Measurements from ENCODE around the gene PLAAT5.

- TF ChIP-seq, protein P1, sequence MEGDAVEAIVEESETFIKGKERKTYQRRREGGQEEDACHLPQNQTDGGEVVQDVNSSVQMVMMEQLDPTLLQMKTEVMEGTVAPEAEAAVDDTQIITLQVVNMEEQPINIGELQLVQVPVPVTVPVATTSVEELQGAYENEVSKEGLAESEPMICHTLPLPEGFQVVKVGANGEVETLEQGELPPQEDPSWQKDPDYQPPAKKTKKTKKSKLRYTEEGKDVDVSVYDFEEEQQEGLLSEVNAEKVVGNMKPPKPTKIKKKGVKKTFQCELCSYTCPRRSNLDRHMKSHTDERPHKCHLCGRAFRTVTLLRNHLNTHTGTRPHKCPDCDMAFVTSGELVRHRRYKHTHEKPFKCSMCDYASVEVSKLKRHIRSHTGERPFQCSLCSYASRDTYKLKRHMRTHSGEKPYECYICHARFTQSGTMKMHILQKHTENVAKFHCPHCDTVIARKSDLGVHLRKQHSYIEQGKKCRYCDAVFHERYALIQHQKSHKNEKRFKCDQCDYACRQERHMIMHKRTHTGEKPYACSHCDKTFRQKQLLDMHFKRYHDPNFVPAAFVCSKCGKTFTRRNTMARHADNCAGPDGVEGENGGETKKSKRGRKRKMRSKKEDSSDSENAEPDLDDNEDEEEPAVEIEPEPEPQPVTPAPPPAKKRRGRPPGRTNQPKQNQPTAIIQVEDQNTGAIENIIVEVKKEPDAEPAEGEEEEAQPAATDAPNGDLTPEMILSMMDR (conservative IDR thresholded peaks at IDR 0.05), result no peak
- no peak for TF ChIP-seq ZFX (IDR thresholded peaks at IDR 0.05)
Measured at GRCh38 chr11:63512816-63513215, 21.8 kb upstream of the PLAAT5 start.

Data from C4-2B (cell line).